ENCODE results near the gene OSBPL7.

- TF ChIP-seq ZNF610 (tag by site-specific recombination; IDR thresholded peaks at IDR 0.05; ENCODE audit: borderline replicate concordance) = no peak
- no peak for TF ChIP-seq ZBTB1 (tag by site-specific recombination; IDR thresholded peaks at IDR 0.05)
- no peak for TF ChIP-seq YY1 (tag by site-specific recombination; IDR thresholded peaks at IDR 0.05)
- TF ChIP-seq ZNF239 (tag by site-specific recombination; IDR thresholded peaks at IDR 0.05) = no peak
- no peak for TF ChIP-seq HOXA7 (CRISPR knock-in tag; IDR thresholded peaks at IDR 0.05; ENCODE audit: borderline replicate concordance)
- no peak for TF ChIP-seq CTCF (tag by site-specific recombination; IDR thresholded peaks at IDR 0.05)
These were observed 2.1 kb downstream of the OSBPL7 start for GRCh38 chr17:47819475-47819874.

Data from HEK293 (cell line).